Gastroesophageal sphincter (tissue), 3 donors: ENCODE measurements around the gene APPL1.

Source experiments
- CTCF ChIP-seq, 4 experiments: fragments of 200-600 bp in 2 of 4; fragments of 450-650 bp in 2 of 4; sonication (generic) in 1 of 4; IDR thresholded peaks; one replicate each; pipeline ENCODE4 v1.5.1; 2017 to 2019; ENCODE audit warnings: antibody characterized with exemption in 4 of 4, mild to moderate bottlenecking in 2 of 4, moderate library complexity in 2 of 4
- POLR2A ChIP-seq, 2 donors: fragments of 450-650 bp; IDR thresholded peaks; one replicate each; pipeline ENCODE4 v1.6.1; 2017; ENCODE audit warnings: antibody characterized with exemption in 2 of 2, mild to moderate bottlenecking in 2 of 2, moderate library complexity in 1 of 2

GRCh38 chr3:57261929-57262328, 34.4 kb downstream of the APPL1 start:
- TF ChIP-seq CTCF (IDR thresholded peaks at IDR 0.05) (no peak), POLR2A (IDR thresholded peaks at IDR 0.05) (no peak)
